SU-DHL-6 (cell line): ENCODE results near the gene FYTTD1.

Experiments
- CTCF ChIP-seq: fragments of 200-600 bp; sonication (generic); IDR thresholded peaks from one replicate; pipeline ENCODE4 v1.5.1; 2017; ENCODE audit warnings: antibody characterized with exemption, mild to moderate bottlenecking, low read length, moderate library complexity; ENCODE audit not compliant: insufficient read depth, poor library complexity, severe bottlenecking
- EZH2phosphoT487 ChIP-seq: fragments of 200-600 bp; sonication (generic), shearing (Covaris generic); conservative IDR thresholded peaks from 2 replicates; pipeline ENCODE4 v1.6.1; 2018; ENCODE audit warnings: mild to moderate bottlenecking, antibody characterized with exemption, low read length, moderate library complexity, mixed read lengths

- TF ChIP-seq EZH2phosphoT487 (no peak), CTCF (no peak)
Measured at GRCh38 chr3:197720694-197721093, 29.0 kb upstream of the FYTTD1 start.
